LNCAP (cell line): ENCODE data around the gene TRUB2.

ENCODE experiments used
- TF ChIP-seq, protein P1 (sequence below): fragments of 450-650 bp; IDR thresholded peaks from 2 replicates; pipeline ENCODE4 v1.5.1; 2017; ENCODE audit warnings: mild to moderate bottlenecking

TRUB2 gene

DNA sequence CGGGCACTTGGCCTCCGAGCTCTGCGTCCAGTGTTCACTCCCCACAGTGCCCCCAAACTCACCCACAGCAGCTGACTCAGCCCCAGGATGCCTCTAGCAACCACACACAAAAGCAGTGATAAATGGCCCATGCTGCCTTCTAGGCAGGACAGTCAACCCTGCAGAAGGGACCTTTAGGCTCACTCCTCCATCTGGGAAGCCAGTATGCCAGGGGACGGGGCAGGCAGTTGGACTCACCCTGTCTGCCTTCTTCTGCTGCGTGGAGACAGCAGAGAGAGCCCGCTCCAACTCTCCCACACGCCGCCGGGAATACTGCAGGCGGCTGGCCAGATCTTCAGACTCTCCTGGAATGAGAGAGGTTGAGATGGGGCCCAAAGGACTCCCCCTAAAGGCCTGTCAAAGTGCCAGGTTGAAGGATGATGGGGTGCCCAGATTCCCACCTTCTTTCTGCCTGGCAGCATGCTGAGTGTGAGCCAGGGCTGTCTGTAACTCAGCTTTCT, 56.8 kb downstream of the TRUB2 start:
- TF ChIP-seq, protein P1, sequence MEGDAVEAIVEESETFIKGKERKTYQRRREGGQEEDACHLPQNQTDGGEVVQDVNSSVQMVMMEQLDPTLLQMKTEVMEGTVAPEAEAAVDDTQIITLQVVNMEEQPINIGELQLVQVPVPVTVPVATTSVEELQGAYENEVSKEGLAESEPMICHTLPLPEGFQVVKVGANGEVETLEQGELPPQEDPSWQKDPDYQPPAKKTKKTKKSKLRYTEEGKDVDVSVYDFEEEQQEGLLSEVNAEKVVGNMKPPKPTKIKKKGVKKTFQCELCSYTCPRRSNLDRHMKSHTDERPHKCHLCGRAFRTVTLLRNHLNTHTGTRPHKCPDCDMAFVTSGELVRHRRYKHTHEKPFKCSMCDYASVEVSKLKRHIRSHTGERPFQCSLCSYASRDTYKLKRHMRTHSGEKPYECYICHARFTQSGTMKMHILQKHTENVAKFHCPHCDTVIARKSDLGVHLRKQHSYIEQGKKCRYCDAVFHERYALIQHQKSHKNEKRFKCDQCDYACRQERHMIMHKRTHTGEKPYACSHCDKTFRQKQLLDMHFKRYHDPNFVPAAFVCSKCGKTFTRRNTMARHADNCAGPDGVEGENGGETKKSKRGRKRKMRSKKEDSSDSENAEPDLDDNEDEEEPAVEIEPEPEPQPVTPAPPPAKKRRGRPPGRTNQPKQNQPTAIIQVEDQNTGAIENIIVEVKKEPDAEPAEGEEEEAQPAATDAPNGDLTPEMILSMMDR = no peak

- TF ChIP-seq, protein P1 = no peak
These were observed 59.6 kb downstream of the TRUB2 start for GRCh38 chr9:128262687-128263086.

DNA sequence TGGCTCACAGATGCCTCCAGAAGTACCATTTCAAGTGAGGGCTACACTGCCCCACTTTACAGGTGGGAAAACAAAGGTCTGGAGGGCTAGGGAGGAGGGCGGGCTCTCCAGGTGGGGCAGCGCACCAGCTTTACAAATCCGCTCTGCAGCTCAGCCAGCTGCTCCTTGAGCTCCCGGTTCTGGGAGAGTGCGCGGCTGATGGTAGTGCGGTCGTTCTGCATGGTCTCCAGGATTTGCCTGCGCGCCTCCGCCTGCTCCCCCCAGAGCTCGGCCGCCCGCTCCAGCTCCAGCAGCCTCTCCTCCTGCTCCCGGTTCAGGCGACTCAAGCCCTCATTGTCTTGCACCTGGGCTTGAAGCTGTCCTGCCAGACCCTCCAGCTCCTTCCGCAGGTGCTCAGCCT, 61.9 kb downstream of the TRUB2 start:
- TF ChIP-seq, protein P1 = no peak

DNA sequence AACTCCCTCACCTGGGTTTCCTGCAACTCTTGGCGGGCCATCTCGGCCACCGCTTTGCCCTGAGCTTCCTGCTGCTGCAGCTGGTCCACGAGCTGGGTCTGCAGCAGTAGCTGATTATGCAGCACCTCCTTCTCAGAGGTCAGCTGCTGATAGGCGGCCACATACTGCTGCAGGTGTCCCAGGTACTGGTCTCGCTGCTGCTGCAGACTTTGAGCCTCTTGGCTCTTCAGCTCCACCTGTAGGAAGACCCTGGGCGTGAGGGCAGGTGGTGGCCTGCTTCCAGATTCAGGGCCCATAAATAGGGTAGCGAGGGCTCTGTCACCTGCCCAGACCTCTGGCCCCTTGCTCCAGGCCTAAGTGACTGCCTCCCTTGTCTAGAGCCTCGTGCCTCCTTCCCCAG, 63.1 kb downstream of the TRUB2 start:
- TF ChIP-seq, protein P1 = no peak

DNA sequence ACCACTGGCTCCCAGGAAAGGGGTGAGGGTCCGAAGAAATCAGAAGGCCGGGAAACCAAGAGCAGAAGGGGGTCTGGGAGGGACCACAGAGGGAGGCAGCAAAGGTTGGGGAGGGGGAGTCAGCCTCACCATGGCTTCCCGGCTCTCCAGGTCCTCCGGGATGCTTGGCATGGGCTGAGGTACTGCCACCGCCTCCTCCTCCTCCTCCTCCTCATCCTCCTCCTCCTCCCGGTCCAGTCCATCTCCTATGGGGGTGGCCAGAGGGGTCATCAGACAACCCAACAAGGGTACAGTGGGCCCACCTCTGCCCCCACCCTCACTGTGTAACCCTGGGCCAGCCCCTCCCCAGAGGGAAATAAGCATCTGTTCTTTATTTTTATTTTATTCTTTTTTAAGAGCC, 63.9 kb downstream of the TRUB2 start:
- TF ChIP-seq, protein P1 = no peak

- TF ChIP-seq, protein P1 = no peak
These were observed 64.3 kb downstream of the TRUB2 start for GRCh38 chr9:128257907-128258306.

GRCh38 chr9:128257086-128257825, 65.0 kb downstream of the TRUB2 start:
- TF ChIP-seq, protein P1 = no peak
